ENCODE results near the gene ALDH1A1.
"Not testable (repeated sequence)": the region's sequence is repeated elsewhere in the genome, so short reads cannot be mapped to it uniquely, and the experiment has no call there.

The ALDH1A1 gene

DNA sequence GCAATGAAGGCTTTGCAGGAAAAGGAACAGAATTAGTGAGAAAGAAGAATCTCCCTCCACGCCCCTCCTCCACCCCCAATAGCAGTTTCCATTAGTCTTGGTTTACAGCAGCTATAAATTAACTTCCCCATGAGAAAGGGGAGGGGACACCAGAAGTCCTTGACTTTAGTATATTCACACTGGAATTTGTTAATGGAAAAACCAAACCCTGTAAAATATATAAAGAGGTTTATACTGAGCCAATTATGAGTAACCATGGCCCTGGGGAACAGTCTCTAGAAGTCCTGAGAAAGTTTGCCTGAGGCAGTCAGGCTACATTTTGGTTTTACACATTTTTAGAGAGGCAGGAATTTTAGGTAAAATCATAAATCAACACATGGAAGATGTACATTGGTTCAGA lies 88.5 kb downstream of the ALDH1A1 start:
- in situ Hi-C loops (cut with HindIII; ENCODE audit: low sequenced_read_pairs) = no loop called here

DNA sequence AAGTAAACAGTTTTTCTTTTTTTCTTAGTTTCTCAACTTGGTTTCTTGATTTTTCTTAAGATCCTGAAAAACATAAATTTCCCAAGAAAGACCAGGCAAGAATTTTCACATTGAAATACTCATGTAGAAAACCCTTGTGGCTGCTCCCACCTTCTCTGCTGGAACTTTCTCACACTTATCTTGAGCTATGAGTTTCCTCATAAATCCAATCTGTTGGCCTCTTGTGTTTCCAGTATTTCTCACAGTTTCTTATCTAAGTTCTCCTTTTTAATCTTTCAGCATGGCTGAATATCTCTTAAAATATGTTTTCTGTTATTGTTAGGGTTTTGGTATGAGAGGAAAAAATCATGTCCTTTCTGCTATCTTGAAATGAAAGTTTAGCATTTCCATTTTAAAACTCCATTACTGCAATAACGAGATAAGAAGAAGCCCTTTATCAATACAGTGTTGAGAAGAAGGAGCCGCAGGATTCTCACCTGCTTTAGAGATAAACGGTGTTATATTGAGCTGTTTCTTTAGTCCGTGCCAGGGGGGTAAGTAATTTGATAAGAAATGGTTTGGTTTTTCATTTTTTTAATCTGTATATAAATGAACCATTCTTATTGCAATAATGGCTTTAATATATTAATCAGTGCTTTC lies 89.3 kb downstream of the ALDH1A1 start:
- in situ Hi-C loops (cut with HindIII; ENCODE audit: low sequenced_read_pairs) = no loop called here

DNA sequence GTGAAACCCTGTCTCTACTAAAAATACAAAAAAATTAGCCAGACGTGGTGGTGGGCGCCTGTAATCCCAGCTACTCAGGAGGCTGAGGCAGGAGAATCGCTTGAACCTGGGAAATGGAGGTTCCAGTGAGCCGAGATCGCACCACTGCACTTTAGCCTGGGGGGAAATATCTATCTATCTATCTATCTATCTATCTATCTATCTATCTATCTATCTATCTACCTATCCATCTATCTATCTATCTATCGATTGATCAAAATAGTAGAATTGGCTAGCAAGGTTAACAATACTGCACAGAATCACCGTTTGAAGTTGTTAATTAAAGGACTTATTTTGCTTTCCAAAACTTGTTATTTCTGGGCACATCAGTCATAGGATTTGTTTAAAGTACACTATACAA lies 90.1 kb downstream of the ALDH1A1 start:
- in situ Hi-C loops (cut with HindIII; ENCODE audit: low sequenced_read_pairs) = not testable (repeated sequence)

DNA sequence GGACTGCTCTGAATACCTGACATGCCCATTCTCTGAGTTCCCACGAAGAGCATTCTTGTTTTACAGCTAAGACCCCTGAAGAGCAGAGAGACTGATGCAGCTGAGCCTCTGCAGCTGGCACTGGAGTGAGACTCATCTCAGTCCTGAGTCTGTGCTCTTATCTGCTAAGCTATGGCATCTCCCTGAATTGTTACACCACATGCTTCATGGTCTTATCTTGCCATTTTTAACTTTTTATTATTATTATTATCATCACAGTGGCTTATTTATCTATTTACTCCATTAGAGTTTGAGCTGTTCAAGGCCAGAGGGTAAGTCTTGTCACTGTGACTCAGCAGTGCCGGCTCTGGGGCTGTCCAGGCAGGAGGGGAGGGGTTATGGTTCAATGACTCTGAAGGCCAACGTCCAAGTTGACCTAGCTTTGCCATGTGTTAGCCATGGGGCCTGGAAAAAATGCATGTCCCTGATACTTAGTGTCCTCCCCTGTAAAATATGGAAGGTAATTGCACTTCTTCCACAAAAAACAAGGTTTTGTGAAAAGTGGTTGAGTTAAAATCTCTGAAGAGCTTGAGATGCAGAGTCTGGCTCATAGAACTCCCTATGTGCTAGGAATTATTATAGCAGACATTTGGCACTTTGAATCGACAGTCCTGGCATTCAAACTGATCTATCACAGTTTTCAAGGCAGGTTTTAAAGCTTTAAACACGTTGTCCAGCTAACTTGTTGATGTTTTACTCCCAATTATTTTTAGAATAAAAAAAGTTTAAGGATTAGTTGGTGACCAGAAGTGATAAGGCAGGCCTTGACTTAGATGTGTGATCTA lies 94.6 kb downstream of the ALDH1A1 start:
- in situ Hi-C loops (cut with HindIII; ENCODE audit: low sequenced_read_pairs) = no loop called here

DNA sequence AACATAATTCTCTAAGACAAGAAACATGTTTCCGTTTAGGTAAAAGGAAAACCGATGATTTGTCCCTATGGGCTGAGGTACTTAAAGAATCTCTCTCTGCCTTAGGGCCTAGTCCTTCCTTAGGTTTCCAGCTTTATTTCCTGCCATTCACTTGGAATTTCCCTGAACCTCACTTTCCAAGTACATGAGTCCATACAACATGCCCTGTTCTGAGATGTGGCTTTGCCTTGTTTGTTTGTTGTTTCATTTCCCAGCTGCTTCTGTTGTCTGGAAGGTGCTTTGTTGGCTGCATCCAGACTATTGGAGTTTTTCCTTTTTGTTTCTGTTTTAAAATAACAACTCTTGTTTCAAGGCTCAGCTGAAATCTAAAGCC lies 95.2 kb downstream of the ALDH1A1 start:
- in situ Hi-C loops (cut with HindIII; ENCODE audit: low sequenced_read_pairs) = no loop called here

DNA sequence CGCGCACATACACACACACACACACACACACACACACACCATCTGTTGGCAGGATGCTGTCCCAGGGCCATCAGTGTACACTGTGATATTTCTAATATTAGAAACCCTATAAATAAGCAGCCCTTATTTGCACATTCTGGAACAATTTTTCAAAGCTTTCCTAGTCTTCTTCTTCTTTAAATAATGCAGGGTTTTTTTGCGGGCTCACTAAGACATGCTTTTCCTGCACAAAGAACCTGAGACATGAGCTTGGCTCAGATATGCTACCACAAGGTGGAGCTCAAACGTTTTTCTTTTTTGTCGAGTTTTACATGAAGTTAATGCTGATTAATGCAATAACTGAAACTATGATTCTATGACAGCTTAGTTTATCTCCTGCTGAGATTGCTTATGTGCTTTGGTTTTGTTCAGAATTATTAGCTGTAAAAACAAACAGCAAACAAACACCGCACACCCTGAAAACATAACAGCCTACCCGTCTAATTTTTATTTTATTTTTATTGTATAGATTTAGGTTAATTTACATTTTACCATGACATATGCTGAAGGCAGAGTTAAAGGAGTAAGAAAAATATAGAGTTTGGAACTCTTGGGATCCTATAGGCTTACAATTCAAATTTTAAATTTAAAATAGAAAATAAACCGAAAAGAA lies 95.8 kb downstream of the ALDH1A1 start:
- in situ Hi-C loops (cut with HindIII; ENCODE audit: low sequenced_read_pairs) = no loop called here

DNA sequence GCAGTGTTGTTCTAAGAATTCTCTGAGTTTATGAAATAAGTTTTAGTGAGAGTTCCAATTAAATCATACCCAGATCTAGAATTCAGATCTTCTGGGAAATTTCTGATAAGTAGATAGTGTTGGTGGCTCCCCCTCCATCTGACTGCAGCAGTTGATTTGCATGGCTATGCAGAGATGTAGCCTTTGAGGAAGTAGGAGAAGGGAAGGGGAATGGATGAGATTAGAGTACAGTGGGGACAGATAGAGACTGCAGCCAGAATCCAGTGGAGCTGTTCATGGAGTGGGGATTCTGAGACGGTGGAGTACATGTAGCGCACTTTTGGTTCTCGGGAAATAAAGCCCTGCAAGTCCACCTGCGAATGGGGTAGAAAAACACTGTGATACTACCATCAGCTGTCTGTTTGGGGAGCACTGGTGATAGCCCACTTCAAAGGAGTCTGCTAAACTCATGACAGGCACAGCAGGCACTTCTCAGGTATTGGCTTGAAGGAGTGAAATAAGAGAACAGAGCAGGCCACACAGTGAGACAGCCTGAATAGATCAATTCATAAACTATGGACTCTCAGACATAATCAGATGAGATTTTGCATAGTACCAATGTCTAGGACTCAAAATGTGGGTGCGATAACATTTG lies 96.8 kb downstream of the ALDH1A1 start:
- in situ Hi-C loops (cut with HindIII; ENCODE audit: low sequenced_read_pairs) = no loop called here

DNA sequence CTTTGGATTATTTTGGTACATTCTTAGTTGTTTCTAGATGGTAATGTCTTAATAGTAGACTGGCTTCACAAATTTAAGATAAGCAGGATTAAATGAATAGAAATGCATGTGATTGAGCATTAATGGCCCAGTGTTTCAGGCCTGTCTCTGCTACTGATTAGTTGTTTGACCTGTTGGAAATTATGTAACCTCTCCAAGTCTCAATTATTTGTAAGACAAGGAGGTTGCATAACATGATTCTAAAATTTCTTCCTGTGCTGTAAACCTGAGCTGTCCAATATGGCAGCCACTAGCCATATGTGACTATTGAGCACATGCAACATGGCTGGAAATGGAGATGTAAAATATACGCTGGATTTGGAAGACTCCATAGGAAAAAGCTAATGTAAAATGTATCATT lies 97.5 kb downstream of the ALDH1A1 start:
- in situ Hi-C loops (cut with HindIII; ENCODE audit: low sequenced_read_pairs) = no loop called here

Data from DLD1 (cell line).